GM19025 (cell line): ENCODE results near the gene S100A11.
A peak's percentile ranks its signal among the peaks of the same experiment; 100 is the strongest.
"Not testable (repeated sequence)": the region's sequence is repeated elsewhere in the genome, so short reads cannot be mapped to it uniquely, and the experiment has no call there.

Experiments used
- ATAC-seq: cut with Tn5 transposase; IDR thresholded peaks from one replicate; pipeline ENCODE4 v1.9.1; 2021; ENCODE audit warnings: mild to moderate bottlenecking, low read depth, moderate library complexity; ENCODE audit not compliant: unreplicated experiment

Gene S100A11

GRCh38 chr1:152036267-152037216, at the start of gene S100A11:
Gene S100A11 (minus strand): TSS chr1:152037004. CDS start chr1:152036915, 89 bp downstream.
- ATAC-seq: no peak

DNA sequence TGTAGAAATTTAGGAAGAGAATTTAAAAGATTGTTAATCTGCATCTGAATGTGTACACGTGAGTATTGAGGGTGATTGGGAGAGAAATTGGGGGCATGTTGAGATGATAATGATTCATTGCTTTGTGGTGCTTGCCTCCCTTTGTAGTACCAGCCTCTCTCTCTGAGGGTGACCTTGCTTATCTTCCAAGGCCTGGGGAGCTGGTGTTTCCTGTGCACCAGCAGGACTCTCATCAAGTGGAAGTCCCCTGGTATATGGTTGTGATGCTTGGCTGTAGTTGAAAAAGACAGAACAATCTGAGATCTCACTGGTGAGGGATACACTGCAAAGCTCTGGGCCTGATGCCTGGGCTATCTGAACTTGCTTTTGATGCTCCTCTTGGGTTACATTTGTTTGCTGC, 48.0 kb upstream of the S100A11 start:
- ATAC-seq: no peak

- not testable (repeated sequence) for ATAC-seq
These were observed 44.2 kb upstream of the S100A11 start for GRCh38 chr1:152081026-152081425.

- ATAC-seq: not testable (repeated sequence)
These were observed 43.7 kb upstream of the S100A11 start for GRCh38 chr1:152080494-152080893.

DNA sequence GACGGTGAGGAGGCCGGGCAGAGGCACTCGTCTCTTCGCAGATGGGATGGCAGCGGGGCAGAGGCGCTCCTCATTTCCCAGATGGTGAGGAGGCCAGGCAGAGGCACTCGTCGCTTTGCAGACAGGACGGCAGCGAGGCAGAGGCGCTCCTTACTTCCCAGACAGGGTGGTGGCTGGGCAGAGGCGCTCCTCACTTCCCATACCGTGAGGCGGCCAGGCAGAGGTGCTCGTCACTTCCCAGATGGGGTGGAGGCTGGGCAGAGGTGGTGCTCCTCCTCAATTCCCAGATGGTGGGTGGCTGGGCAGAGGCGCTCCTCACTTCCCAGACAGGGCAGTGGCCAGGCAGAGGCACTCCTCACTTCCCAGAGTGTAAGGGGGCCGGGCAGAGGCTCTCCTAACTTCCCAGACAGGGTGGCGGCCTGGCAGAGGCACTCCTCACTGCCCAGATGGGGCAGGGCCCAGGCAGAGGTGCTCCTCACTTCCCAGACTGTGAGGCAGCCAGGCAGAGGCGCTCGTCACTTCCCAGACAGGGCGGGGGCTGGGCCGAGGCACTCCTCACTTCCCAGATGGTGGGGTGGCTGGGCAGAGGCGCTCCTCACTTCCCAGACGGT, 42.1 kb upstream of the S100A11 start:
- ATAC-seq: no peak

- ATAC-seq: no peak
These were observed 35.5 kb upstream of the S100A11 start for GRCh38 chr1:152072311-152072710.

DNA sequence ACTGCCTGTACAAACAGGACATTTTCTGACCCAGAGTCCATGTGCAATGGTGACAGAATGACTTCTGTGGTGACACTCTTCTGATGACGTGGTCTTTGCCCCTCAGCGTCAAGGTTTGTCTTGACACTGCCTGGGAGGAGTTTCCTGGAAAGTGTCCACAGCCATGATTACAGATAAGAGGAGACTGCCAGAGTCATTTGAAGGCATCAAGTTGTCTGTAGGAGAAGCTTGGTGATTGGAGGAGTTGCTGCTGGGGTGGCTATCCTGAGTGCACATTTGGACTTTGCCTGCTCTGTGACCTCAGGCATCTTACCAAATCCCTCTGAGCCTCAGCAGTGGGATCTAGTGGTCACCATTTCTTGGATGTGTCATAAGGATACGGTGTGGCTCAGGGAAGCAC, 34.3 kb upstream of the S100A11 start:
- no peak for ATAC-seq

DNA sequence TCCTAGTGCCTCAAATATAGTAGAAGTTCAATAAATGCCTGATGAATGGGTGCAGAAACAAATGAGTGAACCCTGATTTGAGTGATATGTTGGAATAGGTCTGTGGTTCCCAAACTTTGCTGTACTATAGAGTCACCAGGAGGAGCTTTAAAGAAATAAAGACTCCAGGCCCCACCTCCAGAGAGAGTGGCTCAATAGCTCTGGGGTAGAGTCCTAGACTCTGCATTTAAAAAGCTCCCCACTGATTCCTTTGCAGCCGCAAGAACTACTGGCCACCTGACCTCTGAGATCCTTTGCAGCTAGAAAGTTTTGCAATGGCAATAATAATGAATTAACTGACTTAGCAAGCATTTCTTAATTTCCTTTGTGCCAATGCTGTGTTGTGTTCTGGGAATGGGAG, 31.1 kb upstream of the S100A11 start:
- no peak for ATAC-seq

- no peak for ATAC-seq
These were observed 30.3 kb upstream of the S100A11 start for GRCh38 chr1:152067150-152067549.

GRCh38 chr1:152061952-152062351, 25.1 kb upstream of the S100A11 start:
- no peak for ATAC-seq

GRCh38 chr1:152053375-152053774, 16.6 kb upstream of the S100A11 start:
- no peak for ATAC-seq

- ATAC-seq: no peak
These were observed 15.8 kb upstream of the S100A11 start for GRCh38 chr1:152052606-152053005.

DNA sequence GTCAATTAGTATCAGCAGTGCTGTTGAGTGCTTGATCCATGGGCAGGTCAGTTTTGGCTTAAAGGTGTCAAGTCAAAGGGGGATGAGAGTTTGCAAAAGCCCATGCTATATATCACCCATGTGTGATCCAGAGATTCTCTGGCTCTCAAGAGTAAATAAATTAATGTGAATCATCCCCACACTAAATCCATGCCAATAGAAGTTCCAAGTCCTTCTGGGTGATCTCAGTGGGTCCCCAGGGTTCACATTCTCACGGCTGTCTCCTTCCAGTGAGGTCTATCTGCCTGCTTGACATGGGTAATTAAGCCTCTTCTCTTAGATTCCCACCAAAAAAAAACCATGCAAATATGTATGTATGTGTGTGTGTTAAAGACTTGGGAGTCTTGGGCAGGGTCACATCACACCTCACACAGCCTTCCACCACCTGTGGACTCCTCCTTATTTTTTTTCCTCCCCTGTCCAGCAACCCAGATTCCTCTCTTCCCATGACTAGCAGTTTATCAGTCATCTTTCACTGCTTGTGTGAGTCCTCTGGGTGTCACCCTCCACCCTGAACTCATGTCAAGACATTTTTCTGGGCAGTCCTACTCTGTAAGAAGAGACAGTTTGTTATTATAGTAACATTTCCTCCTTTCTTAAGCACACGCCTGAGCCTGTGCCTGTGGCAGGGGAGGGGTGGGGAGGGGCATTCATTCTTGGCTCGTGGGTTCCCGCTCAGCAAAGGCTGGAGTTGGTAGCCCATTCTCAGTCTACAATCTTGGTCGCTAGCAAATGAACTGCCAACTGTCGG, 14.3 kb upstream of the S100A11 start:
- no peak for ATAC-seq

DNA sequence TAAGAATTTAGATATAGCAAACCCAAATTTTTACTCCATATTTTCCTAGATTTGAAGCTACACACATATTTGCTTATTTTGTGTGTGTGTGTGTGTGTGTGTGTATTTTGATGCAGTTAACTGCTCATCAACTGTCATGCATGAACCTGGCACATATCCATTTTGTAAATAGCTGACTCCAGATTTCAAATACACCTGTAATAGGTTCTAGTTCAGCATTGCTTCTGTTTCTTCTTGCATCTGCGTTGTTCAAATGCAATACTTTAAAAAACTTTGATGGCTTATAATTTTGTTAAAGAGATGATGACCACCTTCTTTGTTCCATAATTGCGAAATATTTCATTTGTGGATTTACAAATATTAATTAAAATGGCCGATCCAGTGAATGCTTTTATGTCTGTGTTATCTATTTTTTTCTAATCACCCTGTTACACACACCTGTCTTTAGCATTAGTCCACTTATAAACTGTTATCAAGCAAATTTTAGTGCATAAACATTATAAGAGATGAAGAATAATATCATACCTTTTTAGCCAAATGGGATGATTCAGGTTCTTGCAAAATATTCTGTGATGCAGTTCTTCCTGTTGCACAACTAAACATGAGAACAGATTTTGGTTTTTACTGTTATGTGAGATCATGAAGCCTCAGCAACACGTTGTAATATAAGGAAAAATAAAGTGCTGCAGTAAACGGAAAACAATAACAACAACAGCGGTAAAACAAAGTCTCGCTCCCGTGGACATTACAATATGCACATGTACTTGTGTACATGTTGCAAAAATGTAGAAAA, 12.7 kb upstream of the S100A11 start:
- no peak for ATAC-seq

- ATAC-seq: peak; percentile 10
These were observed 11.7 kb upstream of the S100A11 start for GRCh38 chr1:152048416-152049009.

DNA sequence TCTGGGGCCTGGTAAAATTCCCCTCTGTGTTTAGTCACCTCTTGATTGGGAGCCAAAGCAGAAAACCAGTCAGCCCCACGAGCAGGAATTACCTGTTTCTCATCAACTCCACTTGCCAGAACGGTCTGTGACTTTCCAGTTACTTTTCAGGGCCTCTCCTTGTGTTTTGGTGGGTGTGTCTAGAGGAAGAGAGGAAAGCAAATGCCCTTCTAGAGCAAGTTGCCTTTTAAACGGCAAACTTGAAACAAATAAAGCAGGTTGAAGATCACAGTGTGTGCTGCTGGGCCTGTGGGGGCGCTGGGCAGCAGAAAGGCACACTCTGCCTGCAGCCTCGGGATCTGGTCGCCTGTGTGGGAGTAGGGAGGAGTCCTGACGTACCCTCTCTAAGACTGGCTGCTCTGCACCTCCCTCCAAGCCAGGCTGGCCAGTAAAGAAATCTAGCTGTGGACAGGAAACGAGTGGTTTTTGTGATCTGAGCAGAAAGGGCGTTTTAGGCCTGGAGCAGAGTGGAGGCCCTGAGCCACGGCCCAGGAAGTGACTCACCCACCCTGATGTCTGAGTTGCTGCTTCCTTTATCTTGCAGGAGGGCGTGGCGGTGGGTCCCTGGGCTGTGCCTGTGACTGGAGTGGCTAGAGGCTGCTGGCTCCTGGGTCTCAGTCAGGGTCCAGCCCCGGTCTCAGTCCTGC, 11.1 kb upstream of the S100A11 start:
- peak; percentile 89 for ATAC-seq

GRCh38 chr1:152047413-152047729, 10.6 kb upstream of the S100A11 start:
- ATAC-seq: no peak

- ATAC-seq: no peak
These were observed 7.6 kb upstream of the S100A11 start for GRCh38 chr1:152044386-152044785.

DNA sequence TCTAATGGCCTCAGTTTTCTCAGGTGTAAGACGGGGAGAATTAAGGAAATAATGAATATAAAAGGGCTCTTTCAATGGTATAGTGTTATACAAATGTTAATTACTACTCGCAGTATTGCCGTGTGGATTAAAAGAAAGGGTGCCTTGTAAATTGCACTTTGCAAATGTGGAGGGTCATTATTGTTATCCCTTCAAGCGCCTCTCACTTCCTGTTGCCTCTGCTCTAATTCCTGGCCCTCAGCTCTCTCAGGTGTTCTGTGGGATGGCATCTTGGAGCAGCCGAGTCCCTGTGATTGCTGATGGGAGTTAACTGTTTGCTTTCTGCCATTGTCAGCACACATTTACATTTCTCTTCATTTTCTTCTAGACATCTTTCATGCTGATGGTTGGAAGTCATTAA, 7.1 kb upstream of the S100A11 start:
- no peak for ATAC-seq
